Left ventricle myocardium inferior (tissue), 1 donor: ENCODE results near the gene GSX2. TPM values are rescaled to one million over a fixed set of nuclear protein-coding genes. Genes with fewer than 3 reads are reported as not detected.

ENCODE experiments used
- DNase-seq: peaks from one replicate; pipeline ENCODE4 v3.0.0-alpha.2; 2020
- H3K27ac ChIP-seq: fragments of 200-600 bp; replicated peaks from 2 replicates; pipeline ENCODE4 v1.8.0; 2021
- H3K27me3 ChIP-seq: fragments of 200-600 bp; 2 replicates; pipeline ENCODE4 v1.8.0; 2021; ENCODE audit warnings: low read depth
- H3K36me3 ChIP-seq: fragments of 200-600 bp; 2 replicates; pipeline ENCODE4 v1.8.0; 2021
- H3K4me1 ChIP-seq: fragments of 200-600 bp; 2 replicates; pipeline ENCODE4 v1.8.0; 2021
- H3K4me3 ChIP-seq: fragments of 200-600 bp; 2 replicates; pipeline ENCODE4 v1.8.0; 2021; ENCODE audit warnings: mild to moderate bottlenecking, moderate library complexity
- H3K9me3 ChIP-seq: fragments of 200-600 bp; replicated peaks from 2 replicates; pipeline ENCODE4 v1.8.0; 2021
- intact Hi-C: fragments of 100-400 bp; cut with micrococcal nuclease; formaldehyde crosslinking; loops from one replicate; pipeline ENCODE4 v1.11.0; 2022
- total RNA-seq: library from RNA; stranded (reverse); fragmentation: NEBNext Ultra II Directional; extraction: Animal tissue kit (Norgen Biotek cat#: 25700); gene quantifications from one replicate; pipeline ENCODE4 v1.2.1, GENCODE V29; 2021
- TF ChIP-seq, protein P1 (sequence below): fragments of 200-600 bp; IDR thresholded peaks from 2 replicates; pipeline ENCODE4 v1.8.0; 2021; ENCODE audit warnings: antibody characterized with exemption, mild to moderate bottlenecking, borderline replicate concordance
- donor health status: DM: no; HTN: yes; CAD: no; lungs with severe emphysema.

Gene GSX2
- total RNA-seq, 1 donor from 2014 or later: not detected

DNA sequence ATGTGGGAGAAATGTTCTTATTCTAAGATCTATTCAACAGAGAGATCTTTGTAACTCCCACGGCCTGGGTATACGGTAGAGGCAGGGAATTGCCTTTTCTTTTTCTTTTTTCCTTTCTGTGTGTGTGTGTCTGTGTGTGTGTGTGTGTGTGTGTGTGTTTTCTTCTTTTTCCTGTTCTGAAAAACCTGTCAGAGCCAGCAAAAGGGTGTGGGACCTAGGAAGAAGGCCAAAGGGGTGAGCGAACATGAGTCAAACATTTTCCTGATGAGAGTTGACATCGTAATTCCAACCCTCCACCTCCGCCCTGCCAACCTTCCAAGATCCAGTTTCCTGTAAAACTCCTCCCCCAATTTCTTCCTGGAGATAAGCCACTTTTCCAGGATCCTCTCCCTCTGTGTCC lies 32.8 kb upstream of the GSX2 start:
- no peaks in the 10 kb centered on the region for H3K36me3 ChIP-seq
- H3K27me3 ChIP-seq: no peaks in the 10 kb centered on the region
- H3K4me1 ChIP-seq: peaks cover 50% of the 10 kb centered on the region
- TF ChIP-seq, protein P1, sequence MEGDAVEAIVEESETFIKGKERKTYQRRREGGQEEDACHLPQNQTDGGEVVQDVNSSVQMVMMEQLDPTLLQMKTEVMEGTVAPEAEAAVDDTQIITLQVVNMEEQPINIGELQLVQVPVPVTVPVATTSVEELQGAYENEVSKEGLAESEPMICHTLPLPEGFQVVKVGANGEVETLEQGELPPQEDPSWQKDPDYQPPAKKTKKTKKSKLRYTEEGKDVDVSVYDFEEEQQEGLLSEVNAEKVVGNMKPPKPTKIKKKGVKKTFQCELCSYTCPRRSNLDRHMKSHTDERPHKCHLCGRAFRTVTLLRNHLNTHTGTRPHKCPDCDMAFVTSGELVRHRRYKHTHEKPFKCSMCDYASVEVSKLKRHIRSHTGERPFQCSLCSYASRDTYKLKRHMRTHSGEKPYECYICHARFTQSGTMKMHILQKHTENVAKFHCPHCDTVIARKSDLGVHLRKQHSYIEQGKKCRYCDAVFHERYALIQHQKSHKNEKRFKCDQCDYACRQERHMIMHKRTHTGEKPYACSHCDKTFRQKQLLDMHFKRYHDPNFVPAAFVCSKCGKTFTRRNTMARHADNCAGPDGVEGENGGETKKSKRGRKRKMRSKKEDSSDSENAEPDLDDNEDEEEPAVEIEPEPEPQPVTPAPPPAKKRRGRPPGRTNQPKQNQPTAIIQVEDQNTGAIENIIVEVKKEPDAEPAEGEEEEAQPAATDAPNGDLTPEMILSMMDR: no peak
- H3K27ac ChIP-seq: peak overlapping the region; percentile 96
- intact Hi-C loops: no loop called here
- H3K9me3 ChIP-seq: peaks cover 3% of the 10 kb centered on the region
- DNase-seq: peak; percentile 37
- H3K4me3 ChIP-seq: no peak overlapping the region

DNA sequence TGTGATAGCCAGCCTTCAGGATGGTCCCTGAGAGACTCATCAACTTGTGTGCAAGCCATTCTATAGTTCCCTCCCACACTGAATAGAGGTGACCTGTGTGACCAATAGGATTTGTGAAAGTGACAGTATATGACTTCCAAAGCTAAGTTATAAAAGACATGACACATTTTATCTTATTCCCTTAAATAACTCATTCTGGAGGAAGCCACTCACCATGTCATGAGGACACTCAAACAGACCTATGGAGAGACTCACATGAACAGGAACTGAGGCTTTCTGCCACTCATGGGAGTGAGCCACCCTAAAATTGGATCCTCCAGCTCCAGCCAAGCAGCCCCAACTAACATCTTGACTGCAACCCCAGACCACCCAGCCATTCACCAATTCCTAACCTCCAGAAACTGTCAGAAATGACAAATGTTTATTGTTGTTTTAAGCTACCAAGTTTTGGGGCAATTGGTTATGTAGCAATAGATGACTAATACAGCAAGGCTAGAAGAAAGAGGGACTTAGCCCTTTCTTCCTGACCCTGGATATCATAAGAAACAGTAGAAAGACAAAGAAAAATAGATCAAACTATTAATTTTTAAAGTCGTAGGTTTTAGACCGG lies 26.6 kb upstream of the GSX2 start:
- Histone ChIP-seq H3K4me3 (no peak overlapping the region), H3K9me3 (no peaks in the 10 kb centered on the region), H3K27me3 (no peaks in the 10 kb centered on the region), H3K4me1 (no peaks in the 10 kb centered on the region), H3K27ac (no peak overlapping the region), H3K36me3 (no peaks in the 10 kb centered on the region)
- TF ChIP-seq, protein P1: no peak
- no peak for DNase-seq
- intact Hi-C loops: no loop called here

DNA sequence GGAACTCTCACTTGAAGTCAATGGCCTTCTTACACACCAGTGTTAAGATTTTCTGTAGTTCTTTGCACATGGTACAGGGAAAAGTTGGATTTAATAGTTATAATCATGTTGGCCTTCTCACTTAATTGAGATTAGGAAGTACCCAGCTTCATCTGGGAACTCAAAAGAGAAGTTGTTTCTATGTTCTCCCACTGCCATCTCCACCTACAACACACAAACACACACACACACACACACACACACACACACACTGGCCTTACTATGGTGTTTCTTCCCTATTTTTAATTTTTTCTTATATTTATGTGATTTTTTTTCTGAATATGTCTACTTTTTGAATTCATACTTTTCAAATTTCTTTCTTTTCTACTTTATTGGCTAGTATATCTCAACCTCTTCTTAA lies 25.6 kb upstream of the GSX2 start:
- H3K4me3 ChIP-seq: no peak overlapping the region
- H3K36me3 ChIP-seq: no peaks in the 10 kb centered on the region
- DNase-seq: no peak
- H3K9me3 ChIP-seq: no peaks in the 10 kb centered on the region
- intact Hi-C loops: no loop called here
- no peak overlapping the region for H3K27ac ChIP-seq
- H3K4me1 ChIP-seq: no peaks in the 10 kb centered on the region
- peaks cover 9% of the 10 kb centered on the region for H3K27me3 ChIP-seq
- TF ChIP-seq, protein P1: no peak

DNA sequence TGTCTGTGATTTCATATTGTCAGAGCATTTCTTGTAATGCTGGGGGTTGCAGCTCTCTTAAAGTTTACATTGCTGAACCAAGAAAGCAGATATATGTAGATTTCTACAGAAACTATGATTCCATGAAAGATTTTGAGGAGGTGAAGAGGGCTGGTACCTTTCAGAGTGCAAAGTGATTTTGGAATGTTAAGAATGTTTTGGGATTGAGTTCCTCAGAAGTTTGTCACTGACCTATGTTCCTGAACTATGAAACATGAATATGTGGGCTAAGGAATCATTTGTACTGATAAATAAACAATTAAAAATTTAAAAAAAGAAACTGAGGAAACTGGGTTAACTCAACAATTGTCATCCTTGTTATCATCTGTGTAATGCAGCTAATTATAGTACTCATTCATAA lies 23.3 kb upstream of the GSX2 start:
- Histone ChIP-seq H3K27me3 (peaks cover 9% of the 10 kb centered on the region), H3K27ac (no peak overlapping the region), H3K9me3 (no peaks in the 10 kb centered on the region), H3K4me1 (no peaks in the 10 kb centered on the region), H3K4me3 (no peak overlapping the region), H3K36me3 (no peaks in the 10 kb centered on the region)
- intact Hi-C loops: no loop called here
- no peak for DNase-seq
- TF ChIP-seq, protein P1: no peak

DNA sequence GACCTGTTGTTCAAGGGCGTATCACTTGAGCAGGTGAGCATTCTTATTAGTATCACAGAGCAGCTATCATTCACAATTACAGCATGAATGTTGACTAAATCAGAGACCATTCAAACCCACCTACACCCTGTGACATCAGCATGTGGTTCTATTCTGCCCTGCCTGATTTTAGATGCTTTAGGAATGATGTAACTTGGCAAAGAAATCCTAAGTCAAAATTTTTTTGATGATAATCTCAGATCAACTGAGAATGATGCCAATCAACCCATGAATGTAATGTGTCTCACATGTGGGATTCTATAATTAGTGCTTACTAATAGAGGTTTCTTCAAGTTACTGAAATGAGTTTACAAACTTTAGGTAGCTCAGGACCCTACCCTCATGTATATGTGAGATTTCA lies 22.2 kb upstream of the GSX2 start:
- intact Hi-C loops: no loop called here
- Histone ChIP-seq H3K4me3 (no peak overlapping the region), H3K4me1 (no peaks in the 10 kb centered on the region), H3K36me3 (no peaks in the 10 kb centered on the region), H3K27ac (no peak overlapping the region), H3K27me3 (peaks cover 9% of the 10 kb centered on the region), H3K9me3 (no peaks in the 10 kb centered on the region)
- no peak for DNase-seq
- TF ChIP-seq, protein P1: no peak
